WERI-Rb-1 (cell line): ENCODE measurements around the gene DCLRE1A.

Experiments used
- DNase-seq: peaks from one replicate; pipeline ENCODE4 v3.0.0-alpha.2; 2020
- H3K27ac ChIP-seq: fragments of 250-450 bp; sonication (Bioruptor Pico); 2 replicates; pipeline ENCODE4 v1.5.1; 2020; ENCODE audit warnings: mild to moderate bottlenecking, moderate library complexity
- H3K27me3 ChIP-seq: fragments of 250-450 bp; sonication (Bioruptor Pico); 2 replicates; pipeline ENCODE4 v1.5.1; 2021; ENCODE audit warnings: mild to moderate bottlenecking, low read depth, moderate library complexity; ENCODE audit not compliant: insufficient read depth, severe bottlenecking
- H3K36me3 ChIP-seq: fragments of 250-450 bp; sonication (Bioruptor Pico); 2 replicates; pipeline ENCODE4 v1.5.1; 2020; ENCODE audit warnings: mild to moderate bottlenecking, moderate library complexity
- H3K4me3 ChIP-seq: 2 replicates; pipeline ENCODE4 v1.5.1; 2011; ENCODE audit warnings: low read depth, mild to moderate bottlenecking, control low read depth, low read length
- H3K9me3 ChIP-seq: fragments of 250-450 bp; sonication (Bioruptor Pico); 2 replicates; pipeline ENCODE4 v1.5.1; 2021; ENCODE audit warnings: mild to moderate bottlenecking, moderate library complexity; ENCODE audit not compliant: severe bottlenecking
- CTCF ChIP-seq: IDR thresholded peaks from 2 replicates; pipeline ENCODE4 v1.5.1; 2011; ENCODE audit warnings: low read depth, mild to moderate bottlenecking, control low read depth, inconsistent platforms, low read length

Gene DCLRE1A

GRCh38 chr10:113802997-113803396 lies 50.9 kb downstream of the DCLRE1A start:
- no peaks in the 10 kb centered on the region for H3K36me3 ChIP-seq
- H3K27ac ChIP-seq, result no peak overlapping the region
- H3K9me3 ChIP-seq, result no peaks in the 10 kb centered on the region
- no peak overlapping the region for H3K4me3 ChIP-seq
- TF ChIP-seq CTCF, result no peak
- DNase-seq, result no peak
- no peaks in the 10 kb centered on the region for H3K27me3 ChIP-seq

- Histone ChIP-seq H3K36me3 (no peaks in the 10 kb centered on the region), H3K27me3 (no peaks in the 10 kb centered on the region), H3K9me3 (no peaks in the 10 kb centered on the region), H3K4me3 (no peak overlapping the region), H3K27ac (no peak overlapping the region)
- no peak for TF ChIP-seq CTCF
- DNase-seq, result no peak
These were observed 52.3 kb downstream of the DCLRE1A start for GRCh38 chr10:113801569-113801968.

GRCh38 chr10:113791691-113792090 lies 62.2 kb downstream of the DCLRE1A start:
- Histone ChIP-seq H3K27ac (no peak overlapping the region), H3K4me3 (no peak overlapping the region), H3K9me3 (no peaks in the 10 kb centered on the region), H3K27me3 (no peaks in the 10 kb centered on the region), H3K36me3 (no peaks in the 10 kb centered on the region)
- no peak for TF ChIP-seq CTCF
- DNase-seq, result no peak

GRCh38 chr10:113788604-113789083 lies 65.2 kb downstream of the DCLRE1A start:
- Histone ChIP-seq H3K27me3 (no peaks in the 10 kb centered on the region), H3K9me3 (no peaks in the 10 kb centered on the region), H3K27ac (no peak overlapping the region), H3K4me3 (no peak overlapping the region), H3K36me3 (no peaks in the 10 kb centered on the region)
- no peak for TF ChIP-seq CTCF
- no peak for DNase-seq
